Liver (tissue), 3 donors: ENCODE data around the gene EXO1.

Experiments used
- CTCF ChIP-seq: fragments of 150-350 bp; IDR thresholded peaks from 2 replicates; pipeline ENCODE4 v1.5.1; 2017; ENCODE audit warnings: improper control_type of control experiment, low read depth, low read length; ENCODE audit not compliant: missing input control
- GABPA ChIP-seq, 2 donors: IDR thresholded peaks in 1 of 2; conservative IDR thresholded peaks in 1 of 2; 2 replicates each; pipeline ENCODE4 v1.6.1; 2016; ENCODE audit warnings: antibody characterized with exemption in 2 of 2, mild to moderate bottlenecking in 1 of 2, moderate library complexity in 1 of 2
- HNF4A ChIP-seq, 2 donors: conservative IDR thresholded peaks; 2 replicates each; pipeline ENCODE4 v1.6.1; 2016; ENCODE audit warnings: antibody characterized with exemption in 2 of 2, mild to moderate bottlenecking in 2 of 2
- JUND ChIP-seq, 2 donors: IDR thresholded peaks; 2 replicates each; pipeline ENCODE4 v1.6.1; 2016; ENCODE audit warnings: antibody characterized with exemption in 2 of 2
- RAD21 ChIP-seq, 2 donors: IDR thresholded peaks; 2 replicates each; pipeline ENCODE4 v1.6.1; 2016; ENCODE audit warnings: antibody characterized with exemption in 2 of 2, mild to moderate bottlenecking in 2 of 2
- SP1 ChIP-seq: IDR thresholded peaks from 2 replicates; pipeline ENCODE4 v1.6.1; 2018; ENCODE audit warnings: antibody characterized with exemption, mild to moderate bottlenecking
- TAF1 ChIP-seq: conservative IDR thresholded peaks from 2 replicates; pipeline ENCODE4 v1.6.1; 2016; ENCODE audit warnings: antibody characterized with exemption, mild to moderate bottlenecking
- YY1 ChIP-seq: IDR thresholded peaks from 2 replicates; pipeline ENCODE4 v1.6.1; 2016; ENCODE audit warnings: antibody characterized with exemption, mild to moderate bottlenecking
- TF ChIP-seq, protein P1 (sequence below): IDR thresholded peaks from 2 replicates; pipeline ENCODE4 v1.6.1; 2016; ENCODE audit warnings: antibody characterized with exemption, mild to moderate bottlenecking
- TF ChIP-seq, protein P2 (sequence below): IDR thresholded peaks from 2 replicates; pipeline ENCODE4 v1.6.1; 2016; ENCODE audit warnings: antibody characterized with exemption
- donor health status: healthy.
- donor health status: healthy.

- TF ChIP-seq GABPA (IDR thresholded peaks at IDR 0.05 in 1 of 2, conservative IDR thresholded peaks at IDR 0.05 in 1 of 2) = no peak
- TF ChIP-seq, protein P1, sequence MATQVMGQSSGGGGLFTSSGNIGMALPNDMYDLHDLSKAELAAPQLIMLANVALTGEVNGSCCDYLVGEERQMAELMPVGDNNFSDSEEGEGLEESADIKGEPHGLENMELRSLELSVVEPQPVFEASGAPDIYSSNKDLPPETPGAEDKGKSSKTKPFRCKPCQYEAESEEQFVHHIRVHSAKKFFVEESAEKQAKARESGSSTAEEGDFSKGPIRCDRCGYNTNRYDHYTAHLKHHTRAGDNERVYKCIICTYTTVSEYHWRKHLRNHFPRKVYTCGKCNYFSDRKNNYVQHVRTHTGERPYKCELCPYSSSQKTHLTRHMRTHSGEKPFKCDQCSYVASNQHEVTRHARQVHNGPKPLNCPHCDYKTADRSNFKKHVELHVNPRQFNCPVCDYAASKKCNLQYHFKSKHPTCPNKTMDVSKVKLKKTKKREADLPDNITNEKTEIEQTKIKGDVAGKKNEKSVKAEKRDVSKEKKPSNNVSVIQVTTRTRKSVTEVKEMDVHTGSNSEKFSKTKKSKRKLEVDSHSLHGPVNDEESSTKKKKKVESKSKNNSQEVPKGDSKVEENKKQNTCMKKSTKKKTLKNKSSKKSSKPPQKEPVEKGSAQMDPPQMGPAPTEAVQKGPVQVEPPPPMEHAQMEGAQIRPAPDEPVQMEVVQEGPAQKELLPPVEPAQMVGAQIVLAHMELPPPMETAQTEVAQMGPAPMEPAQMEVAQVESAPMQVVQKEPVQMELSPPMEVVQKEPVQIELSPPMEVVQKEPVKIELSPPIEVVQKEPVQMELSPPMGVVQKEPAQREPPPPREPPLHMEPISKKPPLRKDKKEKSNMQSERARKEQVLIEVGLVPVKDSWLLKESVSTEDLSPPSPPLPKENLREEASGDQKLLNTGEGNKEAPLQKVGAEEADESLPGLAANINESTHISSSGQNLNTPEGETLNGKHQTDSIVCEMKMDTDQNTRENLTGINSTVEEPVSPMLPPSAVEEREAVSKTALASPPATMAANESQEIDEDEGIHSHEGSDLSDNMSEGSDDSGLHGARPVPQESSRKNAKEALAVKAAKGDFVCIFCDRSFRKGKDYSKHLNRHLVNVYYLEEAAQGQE = no peak
- TF ChIP-seq, protein P2, sequence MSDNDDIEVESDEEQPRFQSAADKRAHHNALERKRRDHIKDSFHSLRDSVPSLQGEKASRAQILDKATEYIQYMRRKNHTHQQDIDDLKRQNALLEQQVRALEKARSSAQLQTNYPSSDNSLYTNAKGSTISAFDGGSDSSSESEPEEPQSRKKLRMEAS = no peak
- no peak for TF ChIP-seq CTCF
- no peak for TF ChIP-seq RAD21 (IDR thresholded peaks at IDR 0.05)
- TF ChIP-seq YY1 = no peak
- TF ChIP-seq SP1 = no peak
- TF ChIP-seq TAF1 = no peak
- TF ChIP-seq JUND (IDR thresholded peaks at IDR 0.05) = no peak
- no peak for TF ChIP-seq HNF4A (conservative IDR thresholded peaks at IDR 0.05)
Measured at GRCh38 chr1:241837901-241838300, 10.1 kb upstream of the EXO1 start.
